Activated B cell treated with CpG ODN at 0.5 μM for 24 hours (primary cell): ENCODE measurements around the gene COL9A1. TPM values are rescaled to one million over a fixed set of nuclear protein-coding genes. Genes with fewer than 3 reads are reported as not detected.

Source experiments
- ATAC-seq: fragments of 200-7000 bp; cut with Tn5 transposase; one replicate; pipeline ENCODE4 v1.10.0; 2021; ENCODE audit warnings: low read depth, mild to moderate bottlenecking, moderate library complexity
- CTCF ChIA-PET: fragments of 350-600 bp; sonication (Branson Sonifier 250); formaldehyde crosslinking; loops from one replicate; lab custom pipeline; 2021; ENCODE audit warnings: antibody characterized with exemption; lab: Charles Lee
- POLR2A ChIA-PET: fragments of 350-600 bp; sonication (Branson Sonifier 250); formaldehyde crosslinking; loops from one replicate; lab custom pipeline; 2021; ENCODE audit warnings: antibody characterized with exemption; lab: Charles Lee
- DNase-seq: peaks from one replicate; pipeline ENCODE4 v3.0.0; 2022
- H3K27ac Mint-ChIP-seq: one replicate; pipeline ENCODE4 v1.8.0; 2020; ENCODE audit warnings: mixed read lengths
- H3K27me3 Mint-ChIP-seq: one replicate; pipeline ENCODE4 v1.8.0; 2021; ENCODE audit warnings: mixed read lengths
- H3K36me3 Mint-ChIP-seq: one replicate; pipeline ENCODE4 v1.8.0; 2021; ENCODE audit warnings: low read depth, mixed read lengths
- H3K4me1 Mint-ChIP-seq: one replicate; pipeline ENCODE4 v1.8.0; 2021; ENCODE audit warnings: mixed read lengths
- H3K4me3 Mint-ChIP-seq: one replicate; pipeline ENCODE4 v1.8.0; 2020; ENCODE audit warnings: mild to moderate bottlenecking, mixed read lengths
- H3K9me3 Mint-ChIP-seq: one replicate; pipeline ENCODE4 v1.8.0; 2020; ENCODE audit warnings: mixed read lengths
- CTCF ChIP-seq: fragments of 200-600 bp; IDR thresholded peaks from one replicate; pipeline ENCODE4 v1.8.0; 2022; ENCODE audit warnings: antibody characterized with exemption, mild to moderate bottlenecking
- intact Hi-C: fragments of 100-400 bp; cut with micrococcal nuclease; formaldehyde crosslinking; loops from one replicate; pipeline ENCODE4 v1.15.1; 2024
- total RNA-seq: library from RNA; stranded (reverse); gene quantifications from 2 replicates; pipeline ENCODE4 v1.2.3, GENCODE V29; 2022

The COL9A1 gene
- total RNA-seq, 1 donor from 2014 or later = not detected

GRCh38 chr6:70281923-70282311, 21.0 kb downstream of the COL9A1 start:
- no peak overlapping the region for H3K27ac Mint-ChIP-seq
- peaks cover 3% of the 10 kb centered on the region for H3K4me1 Mint-ChIP-seq
- intact Hi-C loops = no loop called here
- DNase-seq (no peak), ATAC-seq (no peak)
- TF ChIP-seq CTCF = no peak
- no peaks in the 10 kb centered on the region for H3K36me3 Mint-ChIP-seq
- ChIA-PET CTCF (no interaction called here), POLR2A (no interaction called here)
- no peak overlapping the region for H3K4me3 Mint-ChIP-seq
- H3K9me3 Mint-ChIP-seq = no peaks in the 10 kb centered on the region
- H3K27me3 Mint-ChIP-seq = peaks cover 48% of the 10 kb centered on the region

- intact Hi-C loops = no loop called here
- ATAC-seq (no peak), DNase-seq (no peak)
- H3K27me3 Mint-ChIP-seq = peaks cover 44% of the 10 kb centered on the region
- no peak overlapping the region for H3K4me3 Mint-ChIP-seq
- CTCF ChIA-PET = no interaction called here
- no peak overlapping the region for H3K27ac Mint-ChIP-seq
- H3K9me3 Mint-ChIP-seq = no peaks in the 10 kb centered on the region
- H3K36me3 Mint-ChIP-seq = no peaks in the 10 kb centered on the region
- peaks cover 3% of the 10 kb centered on the region for H3K4me1 Mint-ChIP-seq
- POLR2A ChIA-PET = no interaction called here
- no peak for TF ChIP-seq CTCF
These were observed 22.5 kb downstream of the COL9A1 start for GRCh38 chr6:70280400-70280853.

- no peak overlapping the region for H3K4me3 Mint-ChIP-seq
- H3K27me3 Mint-ChIP-seq = peaks cover 30% of the 10 kb centered on the region
- ChIA-PET CTCF (no interaction called here), POLR2A (no interaction called here)
- intact Hi-C loops = no loop called here
- H3K36me3 Mint-ChIP-seq = no peaks in the 10 kb centered on the region
- H3K9me3 Mint-ChIP-seq = peaks cover 2% of the 10 kb centered on the region
- no peaks in the 10 kb centered on the region for H3K4me1 Mint-ChIP-seq
- DNase-seq (no peak), ATAC-seq (no peak)
- no peak overlapping the region for H3K27ac Mint-ChIP-seq
- no peak for TF ChIP-seq CTCF
These were observed 25.4 kb downstream of the COL9A1 start for GRCh38 chr6:70277470-70277869.

- TF ChIP-seq CTCF = no peak
- POLR2A ChIA-PET = no interaction called here
- H3K27ac Mint-ChIP-seq = no peak overlapping the region
These were observed 28.5 kb downstream of the COL9A1 start for GRCh38 chr6:70274338-70274737.

GRCh38 chr6:70272071-70272470, 30.8 kb downstream of the COL9A1 start:
- Mint-ChIP-seq H3K9me3 (peaks cover 2% of the 10 kb centered on the region), H3K27ac (no peak overlapping the region), H3K4me1 (no peaks in the 10 kb centered on the region), H3K36me3 (no peaks in the 10 kb centered on the region), H3K27me3 (peaks cover 14% of the 10 kb centered on the region), H3K4me3 (no peak overlapping the region)
- ATAC-seq = no peak
- intact Hi-C loops = no loop called here
- ChIA-PET CTCF (no interaction called here), POLR2A (no interaction called here)
- no peak for TF ChIP-seq CTCF
- no peak for DNase-seq

More at GRCh38 chr6:70274338-70274737, 28.5 kb downstream of the COL9A1 start:
- H3K27me3 Mint-ChIP-seq = peaks cover 10% of the 10 kb centered on the region
- peaks cover 2% of the 10 kb centered on the region for H3K9me3 Mint-ChIP-seq
- no peak overlapping the region for H3K4me3 Mint-ChIP-seq
- no peak for DNase-seq
- intact Hi-C loops = no loop called here
- H3K4me1 Mint-ChIP-seq = no peaks in the 10 kb centered on the region
- ATAC-seq = no peak
- CTCF ChIA-PET = no interaction called here
- H3K36me3 Mint-ChIP-seq = no peaks in the 10 kb centered on the region
